Measurements from ENCODE around the gene GNGT1. TPM values are rescaled to one million over a fixed set of nuclear protein-coding genes. Genes with fewer than 3 reads are reported as not detected.

Gene GNGT1
- total RNA-seq, 1 donor from 2014 or later, result not detected

DNA sequence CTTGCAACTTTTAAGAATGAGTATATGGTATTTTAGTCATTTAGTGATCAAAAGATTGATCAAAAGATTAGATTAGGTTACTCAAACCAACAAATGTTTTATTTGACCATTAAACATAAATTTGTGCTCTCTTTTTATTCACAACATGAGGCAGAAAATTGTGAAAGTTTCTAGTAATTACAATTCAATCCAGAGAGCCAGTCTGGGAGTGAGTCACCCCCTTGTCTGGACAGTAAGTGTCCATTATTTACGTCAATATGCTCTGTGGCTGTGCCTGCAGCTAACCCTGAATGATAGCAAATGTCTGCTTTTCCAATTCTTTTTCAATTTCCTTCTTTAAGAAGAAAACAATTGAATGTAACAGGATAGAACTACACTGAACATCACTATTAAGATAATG, 43.1 kb downstream of the GNGT1 start:
- no peak for DNase-seq (ENCODE audit: low read depth)
- TF ChIP-seq, protein P1, sequence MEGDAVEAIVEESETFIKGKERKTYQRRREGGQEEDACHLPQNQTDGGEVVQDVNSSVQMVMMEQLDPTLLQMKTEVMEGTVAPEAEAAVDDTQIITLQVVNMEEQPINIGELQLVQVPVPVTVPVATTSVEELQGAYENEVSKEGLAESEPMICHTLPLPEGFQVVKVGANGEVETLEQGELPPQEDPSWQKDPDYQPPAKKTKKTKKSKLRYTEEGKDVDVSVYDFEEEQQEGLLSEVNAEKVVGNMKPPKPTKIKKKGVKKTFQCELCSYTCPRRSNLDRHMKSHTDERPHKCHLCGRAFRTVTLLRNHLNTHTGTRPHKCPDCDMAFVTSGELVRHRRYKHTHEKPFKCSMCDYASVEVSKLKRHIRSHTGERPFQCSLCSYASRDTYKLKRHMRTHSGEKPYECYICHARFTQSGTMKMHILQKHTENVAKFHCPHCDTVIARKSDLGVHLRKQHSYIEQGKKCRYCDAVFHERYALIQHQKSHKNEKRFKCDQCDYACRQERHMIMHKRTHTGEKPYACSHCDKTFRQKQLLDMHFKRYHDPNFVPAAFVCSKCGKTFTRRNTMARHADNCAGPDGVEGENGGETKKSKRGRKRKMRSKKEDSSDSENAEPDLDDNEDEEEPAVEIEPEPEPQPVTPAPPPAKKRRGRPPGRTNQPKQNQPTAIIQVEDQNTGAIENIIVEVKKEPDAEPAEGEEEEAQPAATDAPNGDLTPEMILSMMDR (conservative IDR thresholded peaks at IDR 0.05; ENCODE audit: low read depth, low read length), result no peak
- no peak overlapping the region for H3K4me3 ChIP-seq (ENCODE audit: low read depth, low read length)

DNA sequence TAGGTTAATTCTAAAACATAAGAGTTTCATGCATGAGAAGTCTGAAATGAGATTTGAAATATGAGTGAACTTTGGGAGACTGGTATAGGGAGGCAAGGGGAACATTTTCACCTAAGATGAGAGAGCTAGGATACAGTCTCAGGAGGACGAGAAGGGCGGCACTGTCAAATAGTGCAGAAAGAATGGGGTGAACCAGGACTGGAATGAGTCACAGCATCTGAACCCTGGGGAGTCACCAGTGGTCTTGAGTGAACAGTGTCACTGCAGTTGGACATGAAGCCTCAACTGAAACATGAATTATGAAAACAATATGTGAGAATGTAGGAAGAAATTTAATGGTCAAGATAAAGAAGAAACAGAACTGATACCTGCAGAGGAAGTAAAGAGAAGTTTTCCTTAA, 48.9 kb downstream of the GNGT1 start:
- no peak for DNase-seq (ENCODE audit: low read depth)
- TF ChIP-seq, protein P1 (conservative IDR thresholded peaks at IDR 0.05; ENCODE audit: low read depth, low read length), result no peak

DNA sequence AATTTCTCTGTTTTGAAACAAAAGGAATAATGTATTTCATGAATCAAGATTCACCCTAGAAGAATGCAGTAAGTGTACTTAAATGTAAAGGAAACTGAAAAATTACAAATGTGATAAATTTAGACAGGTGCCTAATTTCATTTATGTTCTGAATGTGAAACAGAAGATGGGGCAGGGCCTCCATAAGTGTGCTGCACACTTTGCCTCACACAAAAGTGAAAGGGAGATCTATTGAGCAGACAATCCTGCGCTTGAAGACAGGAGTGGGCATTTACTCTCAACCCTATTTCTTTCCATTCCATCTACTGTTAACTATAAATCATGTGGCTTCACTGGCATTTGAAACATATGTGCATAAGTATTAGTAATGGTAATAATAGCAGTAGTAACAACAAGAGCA, 51.4 kb downstream of the GNGT1 start:
- H3K4me3 ChIP-seq (ENCODE audit: low read depth, low read length), result no peak overlapping the region
- DNase-seq (ENCODE audit: low read depth), result no peak
- TF ChIP-seq, protein P1 (conservative IDR thresholded peaks at IDR 0.05; ENCODE audit: low read depth, low read length), result no peak

More for the DNA sequence above, 48.9 kb downstream of the GNGT1 start:
- H3K4me3 ChIP-seq (ENCODE audit: low read depth, low read length), result no peak overlapping the region

DNA sequence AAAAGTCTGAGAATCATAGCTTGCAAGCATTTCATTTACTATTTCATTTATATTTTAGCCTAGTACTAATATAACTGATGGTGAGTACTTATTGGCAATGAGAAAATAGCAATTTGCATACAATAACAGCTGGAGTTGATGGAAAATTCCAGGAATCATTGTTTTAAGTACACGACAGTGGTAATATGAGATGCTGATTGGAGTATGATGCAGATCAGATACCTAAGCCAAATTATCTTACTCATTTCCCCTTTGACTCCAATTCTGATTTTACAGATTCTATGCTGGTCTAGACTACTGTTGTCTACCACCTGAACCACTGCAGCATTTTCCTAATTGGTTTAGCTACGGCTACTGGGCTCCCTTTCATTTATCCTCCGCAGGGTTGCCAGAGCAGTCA, 51.8 kb downstream of the GNGT1 start:
- no peak overlapping the region for H3K4me3 ChIP-seq (ENCODE audit: low read depth, low read length)
- TF ChIP-seq, protein P1 (conservative IDR thresholded peaks at IDR 0.05; ENCODE audit: low read depth, low read length), result no peak
- no peak for DNase-seq (ENCODE audit: low read depth)

DNA sequence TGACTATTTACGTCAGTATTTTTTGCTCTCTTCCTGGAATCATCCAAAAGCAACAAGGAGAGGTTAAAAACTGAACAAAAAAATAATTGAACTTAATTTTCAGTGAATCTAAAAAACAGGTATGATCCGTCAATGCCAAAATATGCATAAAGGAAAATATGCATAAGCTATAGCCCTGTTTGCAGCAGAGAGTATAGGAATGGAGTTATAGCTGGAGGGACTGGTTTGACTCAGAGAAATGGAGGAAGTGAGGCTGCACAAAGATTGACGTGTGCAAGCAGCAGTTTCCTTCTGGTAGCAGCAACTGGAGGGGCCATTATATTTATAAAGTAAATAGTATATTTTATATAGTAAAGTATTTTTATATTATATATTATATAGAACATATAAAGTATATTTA, 52.3 kb downstream of the GNGT1 start:
- TF ChIP-seq, protein P1 (conservative IDR thresholded peaks at IDR 0.05; ENCODE audit: low read depth, low read length), result no peak
- DNase-seq (ENCODE audit: low read depth), result no peak
- no peak overlapping the region for H3K4me3 ChIP-seq (ENCODE audit: low read depth, low read length)

Other genes with a start within 250 kb of the GNGT1 start
- gene TFPI2, start 15.8 kb upstream of the GNGT1 start, total RNA-seq, result 144 and 162 TPM in 2 replicates
- gene GNG11, start 15.2 kb downstream of the GNGT1 start, total RNA-seq, result 35.2 and 43.6 TPM in 2 replicates
- 23.3 and 35.5 TPM in 2 replicates for gene BET1, start 97.8 kb downstream of the GNGT1 start, total RNA-seq